GM12878 (cell line): Measurements from ENCODE around the gene ADAMTS14. TPM values are rescaled to one million over a fixed set of nuclear protein-coding genes. Genes with fewer than 3 reads are reported as not detected.

Source experiments
- ATAC-seq: fragments of 200-7000 bp; cut with Tn5 transposase; 3 replicates; pipeline ENCODE4 v1.9.1; 2020; ENCODE audit warnings: mild to moderate bottlenecking, moderate library complexity
- BruUV-seq: library from RNA; stranded (reverse); fragments of 400-500 nt; replicated peaks from 2 replicates; lab custom pipeline; 2021; lab: Mats Ljungman, UMichigan
- CTCF ChIA-PET: fragments of 300-600 bp; sonication (Branson Sonifier 250); formaldehyde crosslinking; extraction: SDS; loops from one replicate; lab custom pipeline; 2021; ENCODE audit warnings: inconsistent platforms; lab: Yijun Ruan, JAX
- POLR2A ChIA-PET: fragments of 350-600 bp; formaldehyde crosslinking; extraction: SDS; loops from one replicate; lab custom pipeline; 2021; ENCODE audit warnings: inconsistent platforms; lab: Charles Lee
- RAD21 ChIA-PET: fragments of 300-600 bp; sonication (Branson Sonifier 250); formaldehyde crosslinking; loops from one replicate; lab custom pipeline; 2023; ENCODE audit warnings: antibody characterized with exemption; ENCODE audit not compliant: unreplicated experiment; lab: Charles Lee
- SMC1A ChIA-PET: fragments of 300-600 bp; sonication (Branson Sonifier 250); formaldehyde crosslinking; loops from one replicate; lab custom pipeline; 2023; ENCODE audit not compliant: unreplicated experiment, uncharacterized antibody; lab: Charles Lee
- DNase-seq: peaks from one replicate; pipeline ENCODE4 v3.0.0-alpha.2; 2011; ENCODE audit warnings: low read depth, low spot score
- FAIRE-seq: peaks from 3 replicates; lab custom pipeline; 2011; peaks lifted over from hg19 to GRCh38; lab: Jason Lieb, UNC
- H2AFZ ChIP-seq: 2 replicates; pipeline ENCODE4 v1.6.0; 2011; ENCODE audit warnings: low read depth, low read length, control low read depth; ENCODE audit not compliant: control insufficient read depth
- H3K27ac ChIP-seq: 2 replicates; pipeline ENCODE4 v1.5.1; 2011; ENCODE audit warnings: control low read depth; ENCODE audit not compliant: control insufficient read depth, insufficient read depth
- H3K27me3 ChIP-seq, 2 experiments: replicated peaks in 1 of 2; 2 replicates each; pipeline versions ENCODE4 v1.6.0 to v1.6.1; 2011; ENCODE audit warnings: low read length in 1 of 2; ENCODE audit not compliant: control insufficient read depth in 2 of 2, insufficient read depth in 2 of 2
- H3K36me3 ChIP-seq, 2 experiments: 2 replicates each; pipeline ENCODE4 v1.5.1; 2011; ENCODE audit warnings: low read length in 1 of 2; ENCODE audit not compliant: control insufficient read depth in 2 of 2, insufficient read depth in 2 of 2
- H3K4me1 ChIP-seq: 2 replicates; pipeline ENCODE4 v1.6.1; 2011; ENCODE audit warnings: mild to moderate bottlenecking, low read length, moderate library complexity, mixed read lengths; ENCODE audit not compliant: control insufficient read depth, insufficient read depth
- H3K4me2 ChIP-seq: 2 replicates; pipeline ENCODE4 v1.6.0; 2011; ENCODE audit warnings: control low read depth; ENCODE audit not compliant: control insufficient read depth, insufficient read depth
- H3K4me3 ChIP-seq: fragments of 200-600 bp; sonication (generic); 2 replicates; pipeline ENCODE4 v1.5.1; 2016
- H3K79me2 ChIP-seq: 2 replicates; pipeline ENCODE4 v1.6.0; 2011; ENCODE audit warnings: low read length; ENCODE audit not compliant: control insufficient read depth, insufficient read depth
- H3K9ac ChIP-seq: 2 replicates; pipeline ENCODE4 v1.8.0; 2011; ENCODE audit warnings: low read length, control low read depth, mixed read lengths; ENCODE audit not compliant: control insufficient read depth, insufficient read depth
- H3K9me3 ChIP-seq: replicated peaks from 3 replicates; pipeline ENCODE4 v1.5.1; 2011; ENCODE audit warnings: mild to moderate bottlenecking, low read length; ENCODE audit not compliant: control insufficient read depth, insufficient read depth
- H4K20me1 ChIP-seq: 2 replicates; pipeline ENCODE4 v1.6.0; 2011; ENCODE audit not compliant: control insufficient read depth, insufficient read depth
- ATF3 ChIP-seq: IDR thresholded peaks from 2 replicates; pipeline ENCODE4 v1.6.1; 2011; ENCODE audit warnings: low read depth, mild to moderate bottlenecking, low read length, moderate library complexity, borderline replicate concordance; ENCODE audit errors: extremely low read depth
- CHD4 ChIP-seq: fragments of 200-600 bp; sonication (generic); IDR thresholded peaks from 2 replicates; pipeline ENCODE4 v1.6.1; 2016; ENCODE audit warnings: mild to moderate bottlenecking
- IKZF1 ChIP-seq: fragments of 450-650 bp; conservative IDR thresholded peaks from 2 replicates; pipeline ENCODE4 v1.6.1; 2017; ENCODE audit warnings: antibody characterized with exemption, mild to moderate bottlenecking
- NKRF ChIP-seq: fragments of 450-650 bp; conservative IDR thresholded peaks from 2 replicates; pipeline ENCODE4 v1.6.1; 2017; ENCODE audit warnings: mild to moderate bottlenecking, moderate library complexity
- YBX1 ChIP-seq: fragments of 450-650 bp; IDR thresholded peaks from 2 replicates; pipeline ENCODE4 v1.6.1; 2016; ENCODE audit warnings: antibody characterized with exemption
- ZSCAN29 ChIP-seq: fragments of 450-650 bp; IDR thresholded peaks from 2 replicates; pipeline ENCODE4 v1.6.1; 2017; ENCODE audit warnings: mild to moderate bottlenecking, moderate library complexity
- WGBS: methylation state at CpG from one replicate; pipeline ENCODE4 v1.1.6; 2016; ENCODE audit warnings: low lambda C conversion rate; ENCODE audit not compliant: insufficient replicate concordance, insufficient coverage; ENCODE audit errors: missing lambda C conversion rate; 5-methylcytosine and 5-hydroxymethylcytosine counted together
- in situ Hi-C: fragments of 300-500 bp; cut with MboI; formaldehyde crosslinking; loops from 9 replicates; pipeline ENCODE4 v1.14.3; 2018; ENCODE audit warnings: mixed read lengths
- intact Hi-C: fragments of 100-400 bp; cut with micrococcal nuclease; formaldehyde crosslinking; loops from one replicate; pipeline ENCODE4 v1.14.2; 2022; ENCODE audit not compliant: unreplicated experiment
- polyA plus RNA-seq, 11 experiments: library from polyadenylated mRNA; depleted of rRNA in 4 of 11; unstranded in 6 of 11; stranded (reverse) in 5 of 11; fragments of >200 nt; fragmentation: Nextera tagmentation in 4 of 11; fragmentation: Illumina TruSeq in 1 of 11; extraction: Ambion mirVana in 4 of 11; extraction: Trizol in 1 of 11; gene quantifications; 1 replicate in 1 of 11; 2 replicates in 10 of 11; pipeline versions ENCODE4 v1.2.1 to v1.2.3, GENCODE V29; 2011 to 2016; ENCODE audit warnings: inconsistent platforms in 2 of 11, missing spikeins in 2 of 11, low read depth in 1 of 11
- total RNA-seq, 4 experiments: library from RNA; depleted of rRNA in 3 of 4; stranded (reverse); fragments of >200 nt in 3 of 4; fragmentation: Illumina TruSeq in 1 of 4; extraction: Trizol in 1 of 4; gene quantifications; 2 replicates each; pipeline versions ENCODE4 v1.2.1 to v1.2.3, GENCODE V29; 2013 to 2021

Gene ADAMTS14
- total and polyA plus RNA-seq, 10 of the 15 experiments (the other 5 are each of a cell fraction or from before 2014, with no cell fraction given) = 0.03 to 0.05 TPM; not detected in 8

- TF ChIP-seq NKRF = no peak
- TF ChIP-seq ATF3 = no peak
- TF ChIP-seq ZSCAN29 = no peak
- TF ChIP-seq IKZF1 = no peak
- TF ChIP-seq, all 136 proteins: peak for 0
These were observed 99.2 kb downstream of the ADAMTS14 start (continued) for GRCh38 chr10:70771311-70772194.

GRCh38 chr10:70772627-70773026 lies 100.3 kb downstream of the ADAMTS14 start:
- Histone ChIP-seq H3K27ac (no peak overlapping the region), H3K4me3 (no peak overlapping the region), H4K20me1 (no peaks in the 10 kb centered on the region), H3K36me3 (no peaks in the 10 kb centered on the region), H3K4me2 (no peak overlapping the region), H3K79me2 (no peaks in the 10 kb centered on the region), H3K9me3 (no peaks in the 10 kb centered on the region), H3K27me3 (no peaks in the 10 kb centered on the region; a peak in 2 of 4 replicates), H3K4me1 (no peaks in the 10 kb centered on the region), H2AFZ (no peak overlapping the region), H3K9ac (no peak overlapping the region)
- BruUV-seq = no TSS peak
- RAD21 ChIA-PET = no interaction called here
- no peak for ATAC-seq
- intact Hi-C loops (no loop called here), in situ Hi-C loops (no loop called here)
- CTCF ChIA-PET = no interaction called here
- DNase-seq = no peak
- TF ChIP-seq CHD4 = no peak
- TF ChIP-seq YBX1 = no peak
- FAIRE-seq = no peak
- POLR2A ChIA-PET = no interaction called here
- SMC1A ChIA-PET = no interaction called here
- WGBS = 42% methylated on average over 4 of the region's 4 CpGs
